PFSK-1 (cell line): Measurements from ENCODE around the gene SCMH1.

Experiments
- FOXP2 ChIP-seq: optimal IDR thresholded peaks from 2 replicates; pipeline ENCODE3; 2011; ENCODE audit warnings: borderline replicate concordance, control low read depth, inconsistent platforms; ENCODE audit not compliant: insufficient read depth; ENCODE audit errors: extremely low read length, extremely low read depth
- POLR2AphosphoS5 ChIP-seq: IDR thresholded peaks from 2 replicates; pipeline ENCODE4 v1.6.1; 2012; ENCODE audit warnings: low read depth, mild to moderate bottlenecking, control low read depth, low read length, moderate library complexity
- SIN3A ChIP-seq: IDR thresholded peaks from 2 replicates; pipeline ENCODE4 v1.6.1; 2012; ENCODE audit warnings: mild to moderate bottlenecking, low read length, moderate library complexity, borderline replicate concordance; ENCODE audit not compliant: insufficient read depth
- TAF1 ChIP-seq: IDR thresholded peaks from 2 replicates; pipeline ENCODE4 v1.6.1; 2012; ENCODE audit warnings: low read length, control low read depth, borderline replicate concordance; ENCODE audit not compliant: insufficient read depth
- TF ChIP-seq, protein P1 (sequence below), 2 experiments: IDR thresholded peaks; 2 replicates each; pipeline versions ENCODE4 v1.6.1 to v1.8.0; 2011 to 2012; ENCODE audit warnings: low read depth in 2 of 2, low read length in 2 of 2, control low read depth in 1 of 2, inconsistent platforms in 1 of 2, mild to moderate bottlenecking in 1 of 2, moderate library complexity in 1 of 2; ENCODE audit not compliant: insufficient read depth in 1 of 2

The SCMH1 gene

DNA sequence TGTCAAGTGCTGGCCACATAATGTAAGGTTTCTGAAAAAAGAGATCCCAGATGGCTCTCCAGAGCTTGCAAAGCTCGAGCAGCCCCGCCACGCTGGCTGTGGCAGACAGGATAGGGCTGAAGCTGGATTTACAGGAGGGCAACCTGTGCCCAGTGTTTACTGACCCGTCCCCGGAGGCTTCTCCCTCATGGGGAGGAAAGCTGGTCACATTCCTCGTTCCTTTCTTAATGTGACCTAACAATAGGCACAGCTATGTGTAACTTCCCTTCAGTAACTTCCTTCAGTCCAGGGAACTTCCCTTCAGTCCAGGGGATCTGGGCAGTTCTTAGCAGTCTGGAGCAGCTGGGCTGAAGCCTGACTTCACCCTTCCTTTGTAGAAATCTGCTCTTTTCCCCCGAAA, 228.3 kb downstream of the SCMH1 start:
- TF ChIP-seq SIN3A: no peak
- TF ChIP-seq, protein P1, sequence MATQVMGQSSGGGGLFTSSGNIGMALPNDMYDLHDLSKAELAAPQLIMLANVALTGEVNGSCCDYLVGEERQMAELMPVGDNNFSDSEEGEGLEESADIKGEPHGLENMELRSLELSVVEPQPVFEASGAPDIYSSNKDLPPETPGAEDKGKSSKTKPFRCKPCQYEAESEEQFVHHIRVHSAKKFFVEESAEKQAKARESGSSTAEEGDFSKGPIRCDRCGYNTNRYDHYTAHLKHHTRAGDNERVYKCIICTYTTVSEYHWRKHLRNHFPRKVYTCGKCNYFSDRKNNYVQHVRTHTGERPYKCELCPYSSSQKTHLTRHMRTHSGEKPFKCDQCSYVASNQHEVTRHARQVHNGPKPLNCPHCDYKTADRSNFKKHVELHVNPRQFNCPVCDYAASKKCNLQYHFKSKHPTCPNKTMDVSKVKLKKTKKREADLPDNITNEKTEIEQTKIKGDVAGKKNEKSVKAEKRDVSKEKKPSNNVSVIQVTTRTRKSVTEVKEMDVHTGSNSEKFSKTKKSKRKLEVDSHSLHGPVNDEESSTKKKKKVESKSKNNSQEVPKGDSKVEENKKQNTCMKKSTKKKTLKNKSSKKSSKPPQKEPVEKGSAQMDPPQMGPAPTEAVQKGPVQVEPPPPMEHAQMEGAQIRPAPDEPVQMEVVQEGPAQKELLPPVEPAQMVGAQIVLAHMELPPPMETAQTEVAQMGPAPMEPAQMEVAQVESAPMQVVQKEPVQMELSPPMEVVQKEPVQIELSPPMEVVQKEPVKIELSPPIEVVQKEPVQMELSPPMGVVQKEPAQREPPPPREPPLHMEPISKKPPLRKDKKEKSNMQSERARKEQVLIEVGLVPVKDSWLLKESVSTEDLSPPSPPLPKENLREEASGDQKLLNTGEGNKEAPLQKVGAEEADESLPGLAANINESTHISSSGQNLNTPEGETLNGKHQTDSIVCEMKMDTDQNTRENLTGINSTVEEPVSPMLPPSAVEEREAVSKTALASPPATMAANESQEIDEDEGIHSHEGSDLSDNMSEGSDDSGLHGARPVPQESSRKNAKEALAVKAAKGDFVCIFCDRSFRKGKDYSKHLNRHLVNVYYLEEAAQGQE (IDR thresholded peaks at IDR 0.05; ENCODE audit: insufficient read depth in 1 of 2, low read depth in 2 of 2, low read length in 2 of 2): no peak
- TF ChIP-seq FOXP2: no peak
- TF ChIP-seq POLR2AphosphoS5: no peak
- no peak for TF ChIP-seq TAF1

DNA sequence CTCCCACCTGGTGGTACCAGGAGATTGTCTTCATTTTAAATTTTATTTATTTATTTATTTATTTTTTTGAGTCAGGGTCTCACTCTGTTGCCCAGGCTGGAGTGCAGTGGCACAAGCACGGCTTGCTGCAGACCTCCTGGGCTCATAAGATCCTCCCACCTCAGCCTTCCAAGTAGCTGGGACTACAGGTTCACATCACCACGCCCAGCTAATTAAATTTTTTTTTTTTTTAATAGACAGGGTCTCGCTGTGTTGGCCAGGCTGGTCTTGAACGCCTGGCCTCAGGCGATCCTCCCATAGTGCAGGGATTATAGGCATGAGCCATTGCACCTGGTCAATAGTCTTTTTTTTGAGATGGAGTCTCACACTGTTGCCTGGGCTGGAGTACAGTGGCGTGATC, 229.1 kb downstream of the SCMH1 start:
- TF ChIP-seq TAF1: no peak
- TF ChIP-seq POLR2AphosphoS5: no peak
- TF ChIP-seq, protein P1 (IDR thresholded peaks at IDR 0.05; ENCODE audit: insufficient read depth in 1 of 2, low read depth in 2 of 2, low read length in 2 of 2): no peak
- no peak for TF ChIP-seq SIN3A
- no peak for TF ChIP-seq FOXP2

- TF ChIP-seq, protein P1 (IDR thresholded peaks at IDR 0.05; ENCODE audit: insufficient read depth in 1 of 2, low read depth in 2 of 2, low read length in 2 of 2): no peak
- no peak for TF ChIP-seq POLR2AphosphoS5
Observed at GRCh38 chr1:41010345-41010744, 231.8 kb downstream of the SCMH1 start.

DNA sequence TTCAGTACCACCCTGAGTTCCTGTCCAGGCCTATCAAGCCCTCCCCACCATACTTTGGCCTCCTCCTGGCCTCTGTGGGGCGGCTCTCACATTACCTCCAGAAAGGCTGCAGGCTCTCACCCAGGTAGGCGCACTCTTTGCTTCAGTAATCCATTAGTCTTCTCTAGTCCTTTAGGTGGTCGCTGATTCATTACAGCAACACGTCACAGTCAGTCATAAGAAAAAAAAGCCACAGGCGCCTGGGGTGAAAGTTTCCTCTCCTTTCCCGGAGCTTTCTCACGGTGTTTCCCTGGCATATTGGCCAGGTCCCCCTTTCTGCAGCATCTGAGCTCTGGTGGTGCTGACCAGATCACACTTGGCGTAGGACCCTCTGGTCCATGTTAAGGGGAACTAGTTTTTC, 232.6 kb downstream of the SCMH1 start:
- TF ChIP-seq FOXP2 (no peak), TAF1 (no peak), POLR2AphosphoS5 (no peak)

GRCh38 chr1:41006942-41007865, 234.9 kb downstream of the SCMH1 start:
- TF ChIP-seq TAF1: no peak
- no peak for TF ChIP-seq FOXP2
- no peak for TF ChIP-seq SIN3A
- TF ChIP-seq, protein P1 (IDR thresholded peaks at IDR 0.05; ENCODE audit: insufficient read depth in 1 of 2, low read depth in 2 of 2, low read length in 2 of 2): no peak
- TF ChIP-seq POLR2AphosphoS5: no peak
